CD4-positive, alpha-beta memory T cell (primary cell): ENCODE measurements around the gene PEX19. TPM values are rescaled to one million over a fixed set of nuclear protein-coding genes. Genes with fewer than 3 reads are reported as not detected.

Experiments used
- CTCF ChIA-PET: fragments of 350-600 bp; sonication (Branson Sonifier 250); formaldehyde crosslinking; loops from one replicate; lab custom pipeline; 2021; ENCODE audit warnings: inconsistent platforms; ENCODE audit not compliant: partially characterized antibody; lab: Charles Lee
- POLR2A ChIA-PET: fragments of 350-600 bp; sonication (Branson Sonifier 250); formaldehyde crosslinking; loops from one replicate; lab custom pipeline; 2021; ENCODE audit not compliant: partially characterized antibody; lab: Charles Lee
- DNase-seq, 5 donors: peaks; one replicate each; pipeline versions ENCODE4 v3.0.0 to v3.0.0-alpha.2; 2020 to 2022; ENCODE audit warnings: mixed read lengths in 1 of 5
- H3K27ac ChIP-seq: one replicate; pipeline ENCODE4 v1.7.0; 2013; ENCODE audit warnings: low read depth, low read length
- H3K27me3 ChIP-seq: 2 replicates; pipeline ENCODE4 v1.7.0; 2013; ENCODE audit warnings: mild to moderate bottlenecking, low read length, moderate library complexity; ENCODE audit not compliant: insufficient read depth
- H3K36me3 ChIP-seq: 2 replicates; pipeline ENCODE4 v1.7.0; 2013; ENCODE audit warnings: mild to moderate bottlenecking, low read length, moderate library complexity; ENCODE audit not compliant: insufficient read depth
- H3K4me1 ChIP-seq: 2 replicates; pipeline ENCODE4 v1.7.0; 2013; ENCODE audit warnings: mild to moderate bottlenecking, low read length, moderate library complexity; ENCODE audit not compliant: insufficient read depth
- H3K4me3 ChIP-seq, 2 donors: one replicate each; pipeline ENCODE4 v1.7.0; 2013; ENCODE audit warnings: low read length in 2 of 2, mild to moderate bottlenecking in 1 of 2
- H3K9me3 ChIP-seq, 2 donors: one replicate each; pipeline ENCODE4 v1.7.0; 2013; ENCODE audit warnings: low read length in 2 of 2, control low read depth in 1 of 2; ENCODE audit not compliant: control insufficient read depth in 1 of 2
- H3K27ac Mint-ChIP-seq, 7 donors: one replicate each; pipeline ENCODE4 v1.8.0; 2020 to 2021; ENCODE audit warnings: mixed read lengths in 7 of 7, mild to moderate bottlenecking in 6 of 7, inconsistent platforms in 3 of 7, moderate library complexity in 3 of 7
- H3K27me3 Mint-ChIP-seq, 2 donors: one replicate each; pipeline ENCODE4 v1.8.0; 2020 to 2021; ENCODE audit warnings: mixed read lengths in 2 of 2
- H3K36me3 Mint-ChIP-seq, 2 donors: one replicate each; pipeline ENCODE4 v1.8.0; 2020 to 2021; ENCODE audit warnings: mixed read lengths in 2 of 2, inconsistent platforms in 1 of 2, mild to moderate bottlenecking in 1 of 2
- H3K4me1 Mint-ChIP-seq, 4 donors: one replicate each; pipeline ENCODE4 v1.8.0; 2020 to 2021; ENCODE audit warnings: mixed read lengths in 4 of 4, mild to moderate bottlenecking in 1 of 4
- H3K4me3 Mint-ChIP-seq, 8 donors: one replicate each; pipeline ENCODE4 v1.8.0; 2020 to 2021; ENCODE audit warnings: mixed read lengths in 8 of 8, mild to moderate bottlenecking in 7 of 8, moderate library complexity in 6 of 8, inconsistent platforms in 3 of 8
- H3K9me3 Mint-ChIP-seq, 8 donors: one replicate each; pipeline ENCODE4 v1.8.0; 2020 to 2021; ENCODE audit warnings: mixed read lengths in 8 of 8, mild to moderate bottlenecking in 5 of 8, inconsistent platforms in 3 of 8, moderate library complexity in 1 of 8
- intact Hi-C: fragments of 100-400 bp; cut with micrococcal nuclease; formaldehyde crosslinking; loops from one replicate; pipeline ENCODE4 v1.15.1; 2023
- polyA plus RNA-seq, 2 donors: library from polyadenylated mRNA; unstranded; fragments of 300-500 nt; fragmentation: Illumina TruSeq; gene quantifications; one replicate each; pipeline ENCODE4 v1.2.3, GENCODE V29; 2021
- total RNA-seq, 2 experiments: library from RNA; stranded (reverse); gene quantifications; one replicate each; pipeline ENCODE4 v1.2.3, GENCODE V29; 2021

PEX19 gene
- total and polyA plus RNA-seq, 4 experiments from 2014 or later: 41.2 to 84.0 (median 57.0) TPM

- Histone ChIP-seq H3K9me3 (no peaks in the 10 kb centered on the region), H3K4me3 (no peak overlapping the region), H3K4me1 (peaks cover 44% of the 10 kb centered on the region), H3K27ac (no peak overlapping the region), H3K27me3 (no peaks in the 10 kb centered on the region), H3K36me3 (no peaks in the 10 kb centered on the region)
- DNase-seq: no peak
- H3K4me3 Mint-ChIP-seq: no peak overlapping the region
- ChIA-PET POLR2A (interaction anchor here (1.2 kb wide), 1 partner anchor 27 kb away, joined by 3 read pairs; the partner anchor contains the start of gene PEX19), CTCF (interaction anchor here (0.7 to 2.5 kb wide), 3 partner anchors 27 to 34 kb away, joined by 3 to 10 read pairs (median 3); no protein-coding TSS in a partner anchor)
- peaks cover 0 to 1% (median 0%) of the 10 kb centered on the region in 8 donors for H3K9me3 Mint-ChIP-seq
- H3K36me3 Mint-ChIP-seq: peaks cover 14 to 35% of the 10 kb centered on the region in 2 donors
- peak overlapping the region in 2 of 7 donors; percentile 40 to 48 for H3K27ac Mint-ChIP-seq
- intact Hi-C loops: no loop called here
- H3K27me3 Mint-ChIP-seq: no peaks in the 10 kb centered on the region
- peaks cover 27 to 60% (median 41%) of the 10 kb centered on the region in 4 donors for H3K4me1 Mint-ChIP-seq
These were observed 27.4 kb downstream of the PEX19 start for GRCh38 chr1:160257411-160258015.

- intact Hi-C loops: no loop called here
- H3K27ac ChIP-seq: no peak overlapping the region
These were observed 28.4 kb downstream of the PEX19 start for GRCh38 chr1:160256396-160257046.

GRCh38 chr1:160255781-160256300 is 29.1 kb downstream of the PEX19 start:
- POLR2A ChIA-PET: interaction anchor here (0.6 kb wide), 1 partner anchor 511 kb away, joined by 3 read pairs; no protein-coding TSS in a partner anchor

More at GRCh38 chr1:160256396-160257046, 28.4 kb downstream of the PEX19 start:
- no peak for DNase-seq
- Mint-ChIP-seq H3K27me3 (no peaks in the 10 kb centered on the region), H3K9me3 (peaks cover 0 to under 1% (median 0%) of the 10 kb centered on the region in 8 donors), H3K27ac (peak overlapping the region in 4 of 7 donors; percentile 30 to 74 (median 56)), H3K4me1 (peaks cover 32 to 58% (median 45%) of the 10 kb centered on the region in 4 donors), H3K4me3 (no peak overlapping the region), H3K36me3 (peaks cover 18 to 36% of the 10 kb centered on the region in 2 donors)
- H3K36me3 ChIP-seq: no peaks in the 10 kb centered on the region
- H3K4me3 ChIP-seq: no peak overlapping the region
- CTCF ChIA-PET: interaction anchor here (0.7 to 2.5 kb wide), 3 partner anchors 27 to 35 kb away, joined by 3 to 10 read pairs (median 3); no protein-coding TSS in a partner anchor
- H3K27me3 ChIP-seq: no peaks in the 10 kb centered on the region
- H3K4me1 ChIP-seq: peaks cover 49% of the 10 kb centered on the region
- H3K9me3 ChIP-seq: no peaks in the 10 kb centered on the region
- POLR2A ChIA-PET: interaction anchor here (0.6 kb wide), 1 partner anchor 511 kb away, joined by 3 read pairs; no protein-coding TSS in a partner anchor

GRCh38 chr1:160251687-160252526 is 33.0 kb downstream of the PEX19 start:
- peak overlapping the region; percentile 2 to 90 (median 79) for H3K27ac Mint-ChIP-seq
- no peaks in the 10 kb centered on the region for H3K27me3 Mint-ChIP-seq
- Histone ChIP-seq H3K27ac (no peak overlapping the region), H3K4me3 (no peak overlapping the region), H3K4me1 (peaks cover 12% of the 10 kb centered on the region), H3K27me3 (no peaks in the 10 kb centered on the region), H3K9me3 (no peaks in the 10 kb centered on the region), H3K36me3 (no peaks in the 10 kb centered on the region)
- no peak overlapping the region for H3K4me3 Mint-ChIP-seq
- no peaks in the 10 kb centered on the region for H3K9me3 Mint-ChIP-seq
- intact Hi-C loops: loop anchor here (1.0 to 2.0 kb wide), 5 partner anchors 39 to 167 kb away; no protein-coding TSS in a partner anchor
- peaks cover 9 to 23% of the 10 kb centered on the region in 2 donors for H3K36me3 Mint-ChIP-seq
- ChIA-PET POLR2A (interaction anchor here (1.0 to 4.8 kb wide), 4 partner anchors 11 to 151 kb away, joined by 3 to 42 read pairs (median 5); partner anchors contain the start of genes DCAF8 and PEX19), CTCF (interaction anchor here (0.5 to 6.3 kb wide), 33 partner anchors 9 to 200 kb away, joined by 3 to 54 read pairs (median 5); partner anchors contain the start of genes CASQ1, DCAF8 and PEX19)
- H3K4me1 Mint-ChIP-seq: peaks cover 15 to 20% (median 18%) of the 10 kb centered on the region in 4 donors
- DNase-seq: peak; percentile 52 to 72 (median 56)

More at GRCh38 chr1:160255781-160256300, 29.1 kb downstream of the PEX19 start:
- H3K9me3 Mint-ChIP-seq: no peaks in the 10 kb centered on the region
- H3K4me1 Mint-ChIP-seq: peaks cover 27 to 51% (median 40%) of the 10 kb centered on the region in 4 donors
- Histone ChIP-seq H3K27ac (no peak overlapping the region), H3K36me3 (no peaks in the 10 kb centered on the region), H3K27me3 (no peaks in the 10 kb centered on the region), H3K4me3 (no peak overlapping the region), H3K4me1 (peaks cover 43% of the 10 kb centered on the region), H3K9me3 (no peaks in the 10 kb centered on the region)
- intact Hi-C loops: no loop called here
- no peak overlapping the region for H3K4me3 Mint-ChIP-seq
- peak overlapping the region in 2 of 7 donors; percentile 30 to 74 for H3K27ac Mint-ChIP-seq
- DNase-seq: no peak
- no peaks in the 10 kb centered on the region for H3K27me3 Mint-ChIP-seq
- peaks cover 18 to 34% of the 10 kb centered on the region in 2 donors for H3K36me3 Mint-ChIP-seq
- CTCF ChIA-PET: interaction anchor here (2.5 to 5.4 kb wide), 2 partner anchors 36 kb away, joined by 10 to 44 read pairs; no protein-coding TSS in a partner anchor

GRCh38 chr1:160251011-160251410 is 33.9 kb downstream of the PEX19 start:
- Mint-ChIP-seq H3K27me3 (no peaks in the 10 kb centered on the region), H3K36me3 (peaks cover 9 to 23% of the 10 kb centered on the region in 2 donors), H3K27ac (peak overlapping the region in 1 of 7 donors; percentile 20), H3K9me3 (no peaks in the 10 kb centered on the region), H3K4me1 (peaks cover 14 to 19% (median 16%) of the 10 kb centered on the region in 4 donors), H3K4me3 (no peak overlapping the region)
- Histone ChIP-seq H3K36me3 (no peaks in the 10 kb centered on the region), H3K4me1 (peaks cover 5% of the 10 kb centered on the region), H3K27me3 (no peaks in the 10 kb centered on the region), H3K9me3 (no peaks in the 10 kb centered on the region), H3K4me3 (no peak overlapping the region), H3K27ac (no peak overlapping the region)
- CTCF ChIA-PET: interaction anchor here (0.8 to 6.3 kb wide), 13 partner anchors 11 to 165 kb away, joined by 3 to 54 read pairs (median 13); partner anchors contain the start of genes CASQ1 and DCAF8
- POLR2A ChIA-PET: interaction anchor here (4.8 kb wide), 1 partner anchor 11 kb away, joined by 42 read pairs; the partner anchor contains the start of gene DCAF8
- intact Hi-C loops: no loop called here
- DNase-seq: no peak

GRCh38 chr1:160247053-160247452 is 37.9 kb downstream of the PEX19 start:
- intact Hi-C loops: no loop called here
- Mint-ChIP-seq H3K9me3 (no peaks in the 10 kb centered on the region), H3K4me3 (no peak overlapping the region), H3K36me3 (peaks cover 22 to 34% of the 10 kb centered on the region in 2 donors), H3K4me1 (peaks cover 17 to 26% (median 19%) of the 10 kb centered on the region in 4 donors), H3K27ac (no peak overlapping the region), H3K27me3 (no peaks in the 10 kb centered on the region)
- DNase-seq: no peak
- Histone ChIP-seq H3K27ac (no peak overlapping the region), H3K4me1 (peaks cover 5% of the 10 kb centered on the region), H3K9me3 (no peaks in the 10 kb centered on the region), H3K36me3 (peaks cover 7% of the 10 kb centered on the region), H3K27me3 (no peaks in the 10 kb centered on the region), H3K4me3 (no peak overlapping the region)
- CTCF ChIA-PET: interaction anchor here (0.9 to 1.2 kb wide), 3 partner anchors 45 to 146 kb away, joined by 3 read pairs; no protein-coding TSS in a partner anchor
- POLR2A ChIA-PET: interaction anchor here (1.0 kb wide), 1 partner anchor 14 kb away, joined by 4 read pairs; no protein-coding TSS in a partner anchor
